Measurements from ENCODE around the gene CEBPG.

The CEBPG gene

DNA sequence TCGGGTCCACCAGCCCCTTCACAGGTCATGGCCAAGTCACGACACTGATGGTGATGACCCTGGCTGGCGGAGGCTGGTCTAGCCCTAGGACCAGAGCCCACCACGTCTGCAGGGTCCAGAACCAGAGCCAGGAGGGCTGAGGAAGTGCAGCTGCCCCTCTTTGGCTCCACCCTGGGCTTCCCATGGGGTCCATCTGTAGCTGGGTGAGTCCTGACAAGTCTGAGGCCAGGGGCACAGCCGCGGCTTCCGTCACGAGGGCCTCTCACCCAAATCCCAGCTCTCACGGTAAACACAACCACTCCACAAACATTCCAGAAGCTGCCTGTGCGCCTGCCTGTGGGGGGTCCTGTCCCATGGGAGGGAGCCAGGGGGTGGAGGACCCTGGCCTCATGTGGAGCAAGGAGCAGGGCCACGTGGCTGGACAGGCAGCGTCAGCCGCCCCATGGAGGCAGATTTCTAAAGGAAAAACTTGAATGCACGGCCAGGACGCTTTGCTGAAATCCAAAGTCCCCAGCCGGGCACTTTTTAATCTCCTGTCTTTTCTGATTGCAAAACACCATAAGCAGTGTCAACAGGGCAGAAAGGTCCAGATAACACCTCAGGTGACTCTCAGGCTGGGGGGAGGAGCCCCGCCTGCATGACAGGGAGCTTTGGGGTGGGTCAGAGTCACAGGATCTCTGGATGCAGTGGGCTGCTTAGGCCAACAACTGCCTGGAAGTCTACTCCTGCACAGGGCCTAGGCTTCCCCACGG is 29.9 kb downstream of the CEBPG start:
- H3K36me3 ChIP-seq (replicated peaks in 1 of 2; ENCODE audit: control insufficient read depth in 2 of 2, insufficient read depth in 2 of 2, low read length in 2 of 2), result no peaks in the 10 kb centered on the region
- H2AK5ac ChIP-seq (ENCODE audit: low read depth, low read length), result peak overlapping the region; percentile 17
- peak overlapping the region; percentile 72 for H3K9ac ChIP-seq (ENCODE audit: low read depth, low read length, poor library complexity)
- H3K4ac ChIP-seq (ENCODE audit: low read length), result no peak overlapping the region
- no peak overlapping the region for H3K4me3 ChIP-seq (ENCODE audit: low read length in 2 of 2)
- no peak overlapping the region for H4K91ac ChIP-seq (ENCODE audit: low read depth, low read length, poor library complexity)
- DNase-seq (ENCODE audit: low spot score), result no peak
- no CpG with 5 or more reads among the region's 18 CpGs for WGBS, 2 donors (ENCODE audit: extremely low coverage in 2 of 2, insufficient read length in 2 of 2, insufficient replicate concordance in 1 of 2)
- peaks cover under 1% of the 10 kb centered on the region for H3K79me1 ChIP-seq (ENCODE audit: low read depth, low read length)
- peak overlapping the region; percentile 26 for H2BK5ac ChIP-seq (ENCODE audit: low read length)
- no peak overlapping the region for H2BK15ac ChIP-seq (ENCODE audit: low read length)
- no peak overlapping the region for H3K23ac ChIP-seq (ENCODE audit: low read depth, low read length, poor library complexity)
- no peak overlapping the region for H2BK12ac ChIP-seq (ENCODE audit: low read length)
- H2AFZ ChIP-seq (ENCODE audit: low read length), result no peak overlapping the region
- H4K8ac ChIP-seq (ENCODE audit: low read depth, low read length), result no peak overlapping the region
- no peak overlapping the region for H2BK120ac ChIP-seq (ENCODE audit: low read depth, low read length)
- H3K4me2 ChIP-seq (ENCODE audit: insufficient read depth, low read length, poor library complexity, severe bottlenecking), result no peak overlapping the region
- peak overlapping the region; percentile 63 for H3K14ac ChIP-seq (ENCODE audit: low read length)
- peaks cover 2 to 6% of the 10 kb centered on the region in 2 donors for H3K4me1 ChIP-seq (ENCODE audit: control insufficient read depth in 2 of 2, insufficient read depth in 1 of 2, low read depth in 1 of 2, low read length in 2 of 2)
- H3K27ac ChIP-seq (replicated peaks; ENCODE audit: low read length), result no peak overlapping the region
- no peaks in the 10 kb centered on the region for H3K9me3 ChIP-seq (replicated peaks in 1 of 2; ENCODE audit: control insufficient read depth in 2 of 2, insufficient read depth in 1 of 2, low read depth in 1 of 2, low read length in 2 of 2)
- H3K27me3 ChIP-seq (ENCODE audit: control insufficient read depth in 3 of 3, insufficient read depth in 3 of 3, low read depth in 1 of 3, low read length in 3 of 3), result no peaks in the 10 kb centered on the region
- no peak overlapping the region for H3K18ac ChIP-seq (ENCODE audit: low read length)

DNA sequence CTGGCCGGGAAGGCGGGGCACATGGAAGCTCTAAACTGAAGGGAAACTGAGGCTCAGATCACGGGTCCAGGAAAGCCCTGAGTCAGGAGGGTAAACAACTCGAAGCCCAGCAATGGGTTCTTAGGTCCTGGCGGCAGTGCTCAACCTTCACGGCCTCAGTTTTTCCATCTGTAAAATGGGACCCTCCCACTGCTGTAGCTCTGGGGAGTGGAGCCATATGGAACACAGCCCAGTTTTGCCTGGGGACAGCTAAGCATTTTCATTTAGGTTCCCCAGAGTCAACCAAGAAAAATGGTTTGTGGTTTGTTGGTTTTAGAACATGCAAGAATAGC is 30.4 kb downstream of the CEBPG start:
- no peak overlapping the region for H2BK120ac ChIP-seq (ENCODE audit: low read depth, low read length)
- H3K4ac ChIP-seq (ENCODE audit: low read length), result no peak overlapping the region

DNA sequence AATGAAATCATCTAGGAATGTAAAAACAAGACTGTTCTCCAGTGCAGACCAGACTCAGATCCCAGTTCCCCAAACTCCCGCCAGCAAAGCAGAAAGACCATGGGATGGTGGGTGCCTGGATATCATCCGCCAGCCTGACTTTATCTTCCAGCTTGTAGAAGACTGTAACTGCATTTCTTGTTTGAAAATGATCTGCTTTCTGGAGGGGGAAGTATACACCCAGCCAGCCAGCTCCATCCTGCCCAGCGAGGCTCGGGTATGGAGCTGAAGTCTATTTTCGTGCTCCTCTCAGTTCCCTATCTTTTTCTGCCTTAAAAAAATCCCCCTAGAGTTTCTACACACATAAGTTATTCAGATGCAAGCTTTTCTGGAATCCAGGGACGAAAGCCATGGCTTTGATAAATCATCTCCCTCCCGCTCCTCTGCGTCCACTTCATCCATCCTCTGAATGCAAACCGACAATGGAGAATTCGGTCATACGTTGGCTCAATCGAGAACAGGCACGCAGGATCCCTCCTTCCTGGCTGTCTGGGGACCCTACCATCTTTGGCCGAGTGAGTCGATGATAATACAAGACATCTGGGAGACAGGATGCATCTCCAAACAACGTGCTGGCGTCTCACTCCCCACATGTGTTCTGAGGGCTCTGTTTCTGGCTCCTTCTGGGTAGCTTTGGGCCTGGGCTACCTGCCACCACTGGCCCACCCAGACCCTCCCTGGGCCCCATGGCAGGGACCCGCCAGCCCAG is 31.2 kb downstream of the CEBPG start:
- WGBS, 2 donors (ENCODE audit: extremely low coverage in 2 of 2, insufficient read length in 2 of 2, insufficient replicate concordance in 1 of 2), result no CpG with 5 or more reads among the region's 18 CpGs
- H3K27ac ChIP-seq (replicated peaks; ENCODE audit: low read length), result no peak overlapping the region
- no peak overlapping the region for H3K9ac ChIP-seq (ENCODE audit: low read depth, low read length, poor library complexity)
- H2BK12ac ChIP-seq (ENCODE audit: low read length), result no peak overlapping the region
- H2BK5ac ChIP-seq (ENCODE audit: low read length), result no peak overlapping the region
- no peak overlapping the region for H2BK15ac ChIP-seq (ENCODE audit: low read length)
- H2AK5ac ChIP-seq (ENCODE audit: low read depth, low read length), result no peak overlapping the region
- no peak overlapping the region for H2BK120ac ChIP-seq (ENCODE audit: low read depth, low read length)
- H3K4me2 ChIP-seq (ENCODE audit: insufficient read depth, low read length, poor library complexity, severe bottlenecking), result no peak overlapping the region
- H3K79me1 ChIP-seq (ENCODE audit: low read depth, low read length), result no peaks in the 10 kb centered on the region
- no peak overlapping the region for H2AFZ ChIP-seq (ENCODE audit: low read length)
- H3K4me1 ChIP-seq (ENCODE audit: control insufficient read depth in 2 of 2, insufficient read depth in 1 of 2, low read depth in 1 of 2, low read length in 2 of 2), result peaks cover 2 to 6% of the 10 kb centered on the region in 2 donors
- no peaks in the 10 kb centered on the region for H3K36me3 ChIP-seq (replicated peaks in 1 of 2; ENCODE audit: control insufficient read depth in 2 of 2, insufficient read depth in 2 of 2, low read length in 2 of 2)
- H3K14ac ChIP-seq (ENCODE audit: low read length), result no peak overlapping the region
- no peak overlapping the region for H3K4ac ChIP-seq (ENCODE audit: low read length)
- H3K23ac ChIP-seq (ENCODE audit: low read depth, low read length, poor library complexity), result no peak overlapping the region
- no peak overlapping the region for H4K91ac ChIP-seq (ENCODE audit: low read depth, low read length, poor library complexity)
- no peaks in the 10 kb centered on the region for H3K27me3 ChIP-seq (ENCODE audit: control insufficient read depth in 3 of 3, insufficient read depth in 3 of 3, low read depth in 1 of 3, low read length in 3 of 3)
- no peaks in the 10 kb centered on the region for H3K9me3 ChIP-seq (replicated peaks in 1 of 2; ENCODE audit: control insufficient read depth in 2 of 2, insufficient read depth in 1 of 2, low read depth in 1 of 2, low read length in 2 of 2)
- H3K18ac ChIP-seq (ENCODE audit: low read length), result no peak overlapping the region
- no peak overlapping the region for H4K8ac ChIP-seq (ENCODE audit: low read depth, low read length)
- H3K4me3 ChIP-seq (ENCODE audit: low read length in 2 of 2), result no peak overlapping the region
- DNase-seq (ENCODE audit: low spot score), result no peak

More for the DNA sequence above, 30.4 kb downstream of the CEBPG start:
- H2BK12ac ChIP-seq (ENCODE audit: low read length), result no peak overlapping the region
- H2AK5ac ChIP-seq (ENCODE audit: low read depth, low read length), result no peak overlapping the region
- peaks cover 2 to 6% of the 10 kb centered on the region in 2 donors for H3K4me1 ChIP-seq (ENCODE audit: control insufficient read depth in 2 of 2, insufficient read depth in 1 of 2, low read depth in 1 of 2, low read length in 2 of 2)
- no peaks in the 10 kb centered on the region for H3K27me3 ChIP-seq (ENCODE audit: control insufficient read depth in 3 of 3, insufficient read depth in 3 of 3, low read depth in 1 of 3, low read length in 3 of 3)
- H3K18ac ChIP-seq (ENCODE audit: low read length), result no peak overlapping the region
- no peak overlapping the region for H2BK15ac ChIP-seq (ENCODE audit: low read length)
- no peak overlapping the region for H4K91ac ChIP-seq (ENCODE audit: low read depth, low read length, poor library complexity)
- H2AFZ ChIP-seq (ENCODE audit: low read length), result no peak overlapping the region
- no peak overlapping the region for H3K9ac ChIP-seq (ENCODE audit: low read depth, low read length, poor library complexity)
- no peaks in the 10 kb centered on the region for H3K79me1 ChIP-seq (ENCODE audit: low read depth, low read length)
- no peak overlapping the region for H3K27ac ChIP-seq (replicated peaks; ENCODE audit: low read length)
- H3K4me3 ChIP-seq (ENCODE audit: low read length in 2 of 2), result no peak overlapping the region
- H3K14ac ChIP-seq (ENCODE audit: low read length), result peak overlapping the region; percentile 63
- WGBS, 2 donors (ENCODE audit: extremely low coverage in 2 of 2, insufficient read length in 2 of 2, insufficient replicate concordance in 1 of 2), result no CpG with 5 or more reads among the region's 6 CpGs
- no peaks in the 10 kb centered on the region for H3K9me3 ChIP-seq (replicated peaks in 1 of 2; ENCODE audit: control insufficient read depth in 2 of 2, insufficient read depth in 1 of 2, low read depth in 1 of 2, low read length in 2 of 2)
- H3K4me2 ChIP-seq (ENCODE audit: insufficient read depth, low read length, poor library complexity, severe bottlenecking), result no peak overlapping the region
- H3K23ac ChIP-seq (ENCODE audit: low read depth, low read length, poor library complexity), result no peak overlapping the region
- DNase-seq (ENCODE audit: low spot score), result no peak
- no peaks in the 10 kb centered on the region for H3K36me3 ChIP-seq (replicated peaks in 1 of 2; ENCODE audit: control insufficient read depth in 2 of 2, insufficient read depth in 2 of 2, low read length in 2 of 2)
- no peak overlapping the region for H2BK5ac ChIP-seq (ENCODE audit: low read length)
- H4K8ac ChIP-seq (ENCODE audit: low read depth, low read length), result no peak overlapping the region

GRCh38 chr19:33405254-33405552 is 31.7 kb downstream of the CEBPG start:
- Histone ChIP-seq H3K9ac (ENCODE audit: low read depth, low read length, poor library complexity) (peak overlapping the region; percentile 9), H4K91ac (ENCODE audit: low read depth, low read length, poor library complexity) (no peak overlapping the region), H3K27me3 (ENCODE audit: control insufficient read depth in 3 of 3, insufficient read depth in 3 of 3, low read depth in 1 of 3, low read length in 3 of 3) (no peaks in the 10 kb centered on the region), H3K23ac (ENCODE audit: low read depth, low read length, poor library complexity) (peak overlapping the region; percentile 85), H4K8ac (ENCODE audit: low read depth, low read length) (no peak overlapping the region), H2AK5ac (ENCODE audit: low read depth, low read length) (no peak overlapping the region), H3K27ac (replicated peaks; ENCODE audit: low read length) (no peak overlapping the region), H3K14ac (ENCODE audit: low read length) (no peak overlapping the region), H2BK15ac (ENCODE audit: low read length) (no peak overlapping the region), H3K4me2 (ENCODE audit: insufficient read depth, low read length, poor library complexity, severe bottlenecking) (no peak overlapping the region), H2BK12ac (ENCODE audit: low read length) (no peak overlapping the region), H3K79me1 (ENCODE audit: low read depth, low read length) (peaks cover 4% of the 10 kb centered on the region), H2AFZ (ENCODE audit: low read length) (no peak overlapping the region), H2BK5ac (ENCODE audit: low read length) (peak overlapping the region; percentile 78), H3K4ac (ENCODE audit: low read length) (no peak overlapping the region), H2BK120ac (ENCODE audit: low read depth, low read length) (no peak overlapping the region), H3K36me3 (replicated peaks in 1 of 2; ENCODE audit: control insufficient read depth in 2 of 2, insufficient read depth in 2 of 2, low read length in 2 of 2) (no peaks in the 10 kb centered on the region), H3K18ac (ENCODE audit: low read length) (no peak overlapping the region), H3K9me3 (replicated peaks in 1 of 2; ENCODE audit: control insufficient read depth in 2 of 2, insufficient read depth in 1 of 2, low read depth in 1 of 2, low read length in 2 of 2) (no peaks in the 10 kb centered on the region), H3K4me3 (ENCODE audit: low read length in 2 of 2) (no peak overlapping the region), H3K4me1 (ENCODE audit: control insufficient read depth in 2 of 2, insufficient read depth in 1 of 2, low read depth in 1 of 2, low read length in 2 of 2) (peaks cover 2 to 6% of the 10 kb centered on the region in 2 donors)
- no peak for DNase-seq (ENCODE audit: low spot score)
- WGBS, 2 donors (ENCODE audit: extremely low coverage in 2 of 2, insufficient read length in 2 of 2, insufficient replicate concordance in 1 of 2), result no CpG with 5 or more reads among the region's 8 CpGs

Measured in neuronal stem cell (in vitro differentiated cells).